ENCODE measurements around the gene CISH. TPM values are rescaled to one million over a fixed set of nuclear protein-coding genes. Genes with fewer than 3 reads are reported as not detected.

Gene CISH
- total RNA-seq, 1 experiment from 2014 or later, result 2.7 TPM

DNA sequence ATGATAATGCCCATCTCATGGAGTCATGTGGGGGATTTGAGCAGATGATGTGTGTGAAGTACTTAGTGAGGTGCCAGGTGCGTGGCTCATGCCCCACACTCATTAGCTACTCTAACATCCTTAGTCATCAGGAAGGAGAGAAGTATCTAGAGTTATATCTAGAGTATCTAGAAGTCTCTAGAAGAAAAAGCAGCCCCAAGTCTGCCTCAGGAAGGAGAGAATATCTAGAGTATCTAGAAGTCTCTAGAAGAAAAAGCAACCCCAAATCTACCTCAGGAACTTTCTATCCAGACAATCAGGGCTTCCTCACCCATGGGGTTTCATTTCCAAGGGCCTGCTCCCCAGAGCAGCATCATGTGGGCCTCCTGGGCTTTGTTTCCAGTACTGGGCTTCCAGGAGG is 38.4 kb upstream of the CISH start:
- Histone ChIP-seq H3F3A (ENCODE audit: insufficient read depth, low read depth) (peaks cover 6% of the 10 kb centered on the region; the same call in 1 of the 2 replicates), H3K4me3 (no peak overlapping the region), H2AFZ (no peak overlapping the region), H4K20me1 (ENCODE audit: insufficient read depth) (no peaks in the 10 kb centered on the region), H3K27ac (no peak overlapping the region), H3K36me3 (ENCODE audit: low read depth) (no peaks in the 10 kb centered on the region), H3K4me1 (replicated peaks; ENCODE audit: insufficient read depth) (no peaks in the 10 kb centered on the region), H3K9me2 (ENCODE audit: insufficient read depth) (no peaks in the 10 kb centered on the region), H3K79me2 (ENCODE audit: low read depth) (no peaks in the 10 kb centered on the region), H3K9me3 (ENCODE audit: insufficient read depth, low read depth) (no peaks in the 10 kb centered on the region), H3K4me2 (no peak overlapping the region), H3K27me3 (ENCODE audit: insufficient read depth, low read depth) (no peaks in the 10 kb centered on the region)
- intact Hi-C loops (cut with micrococcal nuclease; ENCODE audit: unreplicated experiment), result no loop called here
- ChIA-PET POLR2A (ENCODE audit: unreplicated experiment) (no interaction called here), CTCF (no interaction called here)
- DNase-seq, result no peak
- TF ChIP-seq, protein P1, sequence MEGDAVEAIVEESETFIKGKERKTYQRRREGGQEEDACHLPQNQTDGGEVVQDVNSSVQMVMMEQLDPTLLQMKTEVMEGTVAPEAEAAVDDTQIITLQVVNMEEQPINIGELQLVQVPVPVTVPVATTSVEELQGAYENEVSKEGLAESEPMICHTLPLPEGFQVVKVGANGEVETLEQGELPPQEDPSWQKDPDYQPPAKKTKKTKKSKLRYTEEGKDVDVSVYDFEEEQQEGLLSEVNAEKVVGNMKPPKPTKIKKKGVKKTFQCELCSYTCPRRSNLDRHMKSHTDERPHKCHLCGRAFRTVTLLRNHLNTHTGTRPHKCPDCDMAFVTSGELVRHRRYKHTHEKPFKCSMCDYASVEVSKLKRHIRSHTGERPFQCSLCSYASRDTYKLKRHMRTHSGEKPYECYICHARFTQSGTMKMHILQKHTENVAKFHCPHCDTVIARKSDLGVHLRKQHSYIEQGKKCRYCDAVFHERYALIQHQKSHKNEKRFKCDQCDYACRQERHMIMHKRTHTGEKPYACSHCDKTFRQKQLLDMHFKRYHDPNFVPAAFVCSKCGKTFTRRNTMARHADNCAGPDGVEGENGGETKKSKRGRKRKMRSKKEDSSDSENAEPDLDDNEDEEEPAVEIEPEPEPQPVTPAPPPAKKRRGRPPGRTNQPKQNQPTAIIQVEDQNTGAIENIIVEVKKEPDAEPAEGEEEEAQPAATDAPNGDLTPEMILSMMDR (conservative IDR thresholded peaks at IDR 0.05), result no peak
- no peak for TF ChIP-seq EZH2 (IDR thresholded peaks at IDR 0.05; ENCODE audit: low read depth)
- no TSS peak for BruUV-seq (replicated peaks)

DNA sequence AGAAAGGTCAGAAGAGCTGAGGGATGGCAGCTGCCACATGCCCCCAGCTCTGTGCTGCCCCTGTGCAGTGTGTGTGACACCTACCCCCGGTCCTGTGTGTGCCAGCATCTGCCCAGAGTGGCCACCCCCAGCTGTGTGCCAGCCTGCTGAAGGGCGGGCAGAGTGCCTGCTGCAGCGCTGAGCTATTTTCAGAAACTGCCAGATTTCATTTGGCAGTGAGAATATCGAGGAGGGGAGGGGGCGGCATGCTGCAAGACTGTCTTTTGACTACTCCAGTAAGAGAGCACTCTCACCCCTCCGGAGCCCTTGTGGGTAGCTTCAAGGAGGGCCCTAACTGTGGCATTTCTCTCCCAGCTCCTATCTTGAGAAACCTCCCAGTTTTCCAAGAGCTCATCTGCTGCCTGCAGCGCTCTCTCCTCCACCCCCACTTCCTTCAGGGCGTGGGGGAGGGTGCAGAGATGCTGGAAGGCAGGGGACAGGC is 37.9 kb upstream of the CISH start:
- peaks cover 6% of the 10 kb centered on the region; the same call in 1 of the 2 replicates for H3F3A ChIP-seq (ENCODE audit: insufficient read depth, low read depth)
- ChIA-PET CTCF (no interaction called here), POLR2A (ENCODE audit: unreplicated experiment) (no interaction called here)
- H4K20me1 ChIP-seq (ENCODE audit: insufficient read depth), result no peaks in the 10 kb centered on the region
- no peak for DNase-seq
- no peak for TF ChIP-seq EZH2 (IDR thresholded peaks at IDR 0.05; ENCODE audit: low read depth)
- TF ChIP-seq, protein P1 (conservative IDR thresholded peaks at IDR 0.05), result no peak
- no peak overlapping the region for H3K27ac ChIP-seq
- no peak overlapping the region for H2AFZ ChIP-seq
- H3K9me2 ChIP-seq (ENCODE audit: insufficient read depth), result no peaks in the 10 kb centered on the region
- H3K4me2 ChIP-seq, result no peak overlapping the region
- H3K27me3 ChIP-seq (ENCODE audit: insufficient read depth, low read depth), result no peaks in the 10 kb centered on the region
- H3K36me3 ChIP-seq (ENCODE audit: low read depth), result no peaks in the 10 kb centered on the region
- BruUV-seq (replicated peaks), result no TSS peak
- intact Hi-C loops (cut with micrococcal nuclease; ENCODE audit: unreplicated experiment), result no loop called here
- H3K4me3 ChIP-seq, result no peak overlapping the region
- H3K4me1 ChIP-seq (replicated peaks; ENCODE audit: insufficient read depth), result no peaks in the 10 kb centered on the region
- H3K9me3 ChIP-seq (ENCODE audit: insufficient read depth, low read depth), result no peaks in the 10 kb centered on the region
- H3K79me2 ChIP-seq (ENCODE audit: low read depth), result no peaks in the 10 kb centered on the region

DNA sequence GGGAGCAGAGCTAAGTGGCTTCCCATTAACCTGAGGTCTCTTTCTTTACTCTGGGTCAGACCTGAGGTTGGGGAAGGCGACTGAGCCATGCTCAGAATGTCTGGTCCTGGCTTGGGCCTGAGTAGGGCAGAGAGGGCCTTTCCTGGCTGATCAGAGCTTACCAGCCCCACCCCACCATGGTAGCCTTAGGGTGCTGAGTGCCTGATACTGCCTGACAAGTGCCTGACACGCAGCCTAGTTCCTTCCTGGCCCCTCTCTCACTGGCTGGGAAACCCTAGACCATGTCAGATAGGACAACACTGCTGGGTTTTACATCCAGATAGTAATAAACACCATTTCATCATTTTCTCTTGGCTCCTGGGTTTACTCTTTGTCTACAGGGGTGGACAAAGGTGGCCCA is 37.4 kb upstream of the CISH start:
- no peaks in the 10 kb centered on the region for H3K9me2 ChIP-seq (ENCODE audit: insufficient read depth)
- H3K27me3 ChIP-seq (ENCODE audit: insufficient read depth, low read depth), result no peaks in the 10 kb centered on the region
- TSS peak; percentile 16 for BruUV-seq (replicated peaks)
- ChIA-PET CTCF (no interaction called here), POLR2A (ENCODE audit: unreplicated experiment) (no interaction called here)
- no peak for DNase-seq
- no peaks in the 10 kb centered on the region for H4K20me1 ChIP-seq (ENCODE audit: insufficient read depth)
- no peaks in the 10 kb centered on the region for H3K36me3 ChIP-seq (ENCODE audit: low read depth)
- peaks cover 6% of the 10 kb centered on the region; the same call in 1 of the 2 replicates for H3F3A ChIP-seq (ENCODE audit: insufficient read depth, low read depth)
- no peak overlapping the region for H2AFZ ChIP-seq
- TF ChIP-seq EZH2 (IDR thresholded peaks at IDR 0.05; ENCODE audit: low read depth), result no peak
- TF ChIP-seq, protein P1 (conservative IDR thresholded peaks at IDR 0.05), result no peak
- H3K9me3 ChIP-seq (ENCODE audit: insufficient read depth, low read depth), result no peaks in the 10 kb centered on the region
- no peaks in the 10 kb centered on the region for H3K4me1 ChIP-seq (replicated peaks; ENCODE audit: insufficient read depth)
- intact Hi-C loops (cut with micrococcal nuclease; ENCODE audit: unreplicated experiment), result no loop called here
- H3K4me2 ChIP-seq, result no peak overlapping the region
- H3K4me3 ChIP-seq, result no peak overlapping the region
- H3K27ac ChIP-seq, result no peak overlapping the region
- no peaks in the 10 kb centered on the region for H3K79me2 ChIP-seq (ENCODE audit: low read depth)
